IgD-negative memory B cell (primary cell): ENCODE data around the gene CCDC192. TPM values are rescaled to one million over a fixed set of nuclear protein-coding genes. Genes with fewer than 3 reads are reported as not detected.

Source experiments
- H3K27ac Mint-ChIP-seq, 3 donors: one replicate each; pipeline ENCODE4 v1.8.0; 2020 to 2022; ENCODE audit warnings: mild to moderate bottlenecking in 3 of 3, mixed read lengths in 3 of 3, moderate library complexity in 1 of 3
- H3K27me3 Mint-ChIP-seq: one replicate; pipeline ENCODE4 v1.8.0; 2021; ENCODE audit warnings: mixed read lengths
- H3K36me3 Mint-ChIP-seq: one replicate; pipeline ENCODE4 v1.8.0; 2020; ENCODE audit warnings: mild to moderate bottlenecking, mixed read lengths
- H3K4me1 Mint-ChIP-seq, 3 donors: one replicate each; pipeline ENCODE4 v1.8.0; 2020 to 2022; ENCODE audit warnings: mixed read lengths in 3 of 3, mild to moderate bottlenecking in 1 of 3
- H3K4me3 Mint-ChIP-seq, 4 donors: one replicate each; pipeline ENCODE4 v1.8.0; 2020 to 2022; ENCODE audit warnings: mild to moderate bottlenecking in 4 of 4, mixed read lengths in 4 of 4, moderate library complexity in 3 of 4
- H3K9me3 Mint-ChIP-seq, 3 donors: one replicate each; pipeline ENCODE4 v1.8.0; 2020 to 2021; ENCODE audit warnings: mixed read lengths in 3 of 3, mild to moderate bottlenecking in 1 of 3
- polyA plus RNA-seq: library from polyadenylated mRNA; unstranded; fragments of 300-500 nt; fragmentation: Illumina TruSeq; gene quantifications from one replicate; pipeline ENCODE4 v1.2.3, GENCODE V29; 2021

CCDC192 gene
- polyA plus RNA-seq, 1 donor from 2014 or later: not detected

GRCh38 chr5:127907907-127908306 lies 204.7 kb downstream of the CCDC192 start:
- H3K4me1 Mint-ChIP-seq: no peaks in the 10 kb centered on the region
- peaks cover 2% of the 10 kb centered on the region for H3K36me3 Mint-ChIP-seq
- no peaks in the 10 kb centered on the region for H3K27me3 Mint-ChIP-seq
- peaks cover 0 to 1% (median 0%) of the 10 kb centered on the region in 3 donors for H3K9me3 Mint-ChIP-seq
- peak overlapping the region in 1 of 3 donors; percentile 6 for H3K27ac Mint-ChIP-seq
- no peak overlapping the region for H3K4me3 Mint-ChIP-seq

- no peaks in the 10 kb centered on the region for H3K4me1 Mint-ChIP-seq
- peak overlapping the region in 1 of 3 donors; percentile 2 for H3K27ac Mint-ChIP-seq
- peaks cover 2% of the 10 kb centered on the region for H3K36me3 Mint-ChIP-seq
- peaks cover 0 to 1% (median 0%) of the 10 kb centered on the region in 3 donors for H3K9me3 Mint-ChIP-seq
- no peaks in the 10 kb centered on the region for H3K27me3 Mint-ChIP-seq
- H3K4me3 Mint-ChIP-seq: no peak overlapping the region
Observed at GRCh38 chr5:127909066-127909465, 205.9 kb downstream of the CCDC192 start.

- peaks cover 0 to 1% (median 0%) of the 10 kb centered on the region in 3 donors for H3K9me3 Mint-ChIP-seq
- H3K4me1 Mint-ChIP-seq: no peaks in the 10 kb centered on the region
- no peak overlapping the region for H3K27ac Mint-ChIP-seq
- peaks cover 2% of the 10 kb centered on the region for H3K36me3 Mint-ChIP-seq
- no peak overlapping the region for H3K4me3 Mint-ChIP-seq
- no peaks in the 10 kb centered on the region for H3K27me3 Mint-ChIP-seq
Observed at GRCh38 chr5:127909821-127910220, 206.6 kb downstream of the CCDC192 start.

GRCh38 chr5:127910307-127910956 lies 207.2 kb downstream of the CCDC192 start:
- no peak overlapping the region for H3K4me3 Mint-ChIP-seq
- no peaks in the 10 kb centered on the region for H3K27me3 Mint-ChIP-seq
- peaks cover 0 to 1% (median 0%) of the 10 kb centered on the region in 3 donors for H3K9me3 Mint-ChIP-seq
- H3K27ac Mint-ChIP-seq: no peak overlapping the region
- peaks cover 2% of the 10 kb centered on the region for H3K36me3 Mint-ChIP-seq
- H3K4me1 Mint-ChIP-seq: no peaks in the 10 kb centered on the region

- Mint-ChIP-seq H3K4me1 (no peaks in the 10 kb centered on the region), H3K9me3 (peaks cover 0 to 1% (median 0%) of the 10 kb centered on the region in 3 donors), H3K27me3 (no peaks in the 10 kb centered on the region), H3K27ac (no peak overlapping the region), H3K4me3 (no peak overlapping the region), H3K36me3 (no peaks in the 10 kb centered on the region)
Observed at GRCh38 chr5:127911619-127912018, 208.4 kb downstream of the CCDC192 start.

GRCh38 chr5:127912411-127912810 lies 209.2 kb downstream of the CCDC192 start:
- Mint-ChIP-seq H3K4me3 (no peak overlapping the region), H3K9me3 (peaks cover 0 to 1% (median 0%) of the 10 kb centered on the region in 3 donors), H3K27me3 (no peaks in the 10 kb centered on the region), H3K4me1 (peaks cover 2 to 5% (median 4%) of the 10 kb centered on the region in 3 donors), H3K27ac (no peak overlapping the region), H3K36me3 (no peaks in the 10 kb centered on the region)

GRCh38 chr5:127916885-127917573 lies 213.8 kb downstream of the CCDC192 start:
- H3K27me3 Mint-ChIP-seq: no peaks in the 10 kb centered on the region
- H3K27ac Mint-ChIP-seq: no peak overlapping the region
- no peaks in the 10 kb centered on the region for H3K36me3 Mint-ChIP-seq
- H3K9me3 Mint-ChIP-seq: no peaks in the 10 kb centered on the region
- no peak overlapping the region for H3K4me3 Mint-ChIP-seq
- peaks cover 2 to 5% (median 4%) of the 10 kb centered on the region in 3 donors for H3K4me1 Mint-ChIP-seq

- Mint-ChIP-seq H3K4me1 (peaks cover 2 to 5% (median 4%) of the 10 kb centered on the region in 3 donors), H3K27ac (no peak overlapping the region), H3K9me3 (no peaks in the 10 kb centered on the region), H3K36me3 (no peaks in the 10 kb centered on the region), H3K4me3 (no peak overlapping the region), H3K27me3 (no peaks in the 10 kb centered on the region)
Observed at GRCh38 chr5:127919006-127919796, 216.0 kb downstream of the CCDC192 start.

GRCh38 chr5:127919818-127920217 lies 216.6 kb downstream of the CCDC192 start:
- no peaks in the 10 kb centered on the region for H3K36me3 Mint-ChIP-seq
- H3K27ac Mint-ChIP-seq: no peak overlapping the region
- peaks cover 2 to 5% (median 4%) of the 10 kb centered on the region in 3 donors for H3K4me1 Mint-ChIP-seq
- peak overlapping the region in 1 of 4 donors; percentile 9 for H3K4me3 Mint-ChIP-seq
- no peaks in the 10 kb centered on the region for H3K9me3 Mint-ChIP-seq
- no peaks in the 10 kb centered on the region for H3K27me3 Mint-ChIP-seq

- Mint-ChIP-seq H3K27me3 (no peaks in the 10 kb centered on the region), H3K4me1 (peaks cover 2 to 5% (median 4%) of the 10 kb centered on the region in 3 donors), H3K36me3 (no peaks in the 10 kb centered on the region), H3K4me3 (no peak overlapping the region), H3K9me3 (no peaks in the 10 kb centered on the region), H3K27ac (no peak overlapping the region)
Observed at GRCh38 chr5:127920936-127921335, 217.7 kb downstream of the CCDC192 start.

- Mint-ChIP-seq H3K4me3 (no peak overlapping the region), H3K4me1 (no peaks in the 10 kb centered on the region), H3K36me3 (no peaks in the 10 kb centered on the region), H3K9me3 (no peaks in the 10 kb centered on the region), H3K27ac (no peak overlapping the region), H3K27me3 (no peaks in the 10 kb centered on the region)
Observed at GRCh38 chr5:127922603-127923002, 219.4 kb downstream of the CCDC192 start.

- H3K4me1 Mint-ChIP-seq: no peaks in the 10 kb centered on the region
- H3K9me3 Mint-ChIP-seq: no peaks in the 10 kb centered on the region
- no peaks in the 10 kb centered on the region for H3K36me3 Mint-ChIP-seq
- no peak overlapping the region for H3K27ac Mint-ChIP-seq
- H3K4me3 Mint-ChIP-seq: no peak overlapping the region
- no peaks in the 10 kb centered on the region for H3K27me3 Mint-ChIP-seq
Observed at GRCh38 chr5:127923804-127924570, 220.8 kb downstream of the CCDC192 start.

- H3K4me3 Mint-ChIP-seq: no peak overlapping the region
- H3K9me3 Mint-ChIP-seq: no peaks in the 10 kb centered on the region
- H3K4me1 Mint-ChIP-seq: no peaks in the 10 kb centered on the region
- no peaks in the 10 kb centered on the region for H3K36me3 Mint-ChIP-seq
- H3K27me3 Mint-ChIP-seq: no peaks in the 10 kb centered on the region
- H3K27ac Mint-ChIP-seq: no peak overlapping the region
Observed at GRCh38 chr5:127924606-127925005, 221.4 kb downstream of the CCDC192 start.

GRCh38 chr5:127925916-127926315 lies 222.7 kb downstream of the CCDC192 start:
- Mint-ChIP-seq H3K9me3 (no peaks in the 10 kb centered on the region), H3K4me3 (no peak overlapping the region), H3K27ac (no peak overlapping the region), H3K27me3 (no peaks in the 10 kb centered on the region), H3K36me3 (no peaks in the 10 kb centered on the region), H3K4me1 (no peaks in the 10 kb centered on the region)

- Mint-ChIP-seq H3K4me3 (no peak overlapping the region), H3K27ac (no peak overlapping the region), H3K9me3 (no peaks in the 10 kb centered on the region), H3K4me1 (no peaks in the 10 kb centered on the region), H3K36me3 (no peaks in the 10 kb centered on the region), H3K27me3 (no peaks in the 10 kb centered on the region)
Observed at GRCh38 chr5:127926974-127927373, 223.8 kb downstream of the CCDC192 start.
